Inferior parietal cortex (tissue), 1 donor: ENCODE data around the gene ARFIP1.

ENCODE experiments used
- DNase-seq: peaks from one replicate; pipeline ENCODE4 v3.0.0-alpha.2; 2016; ENCODE audit errors: extremely low spot score

Gene ARFIP1

DNA sequence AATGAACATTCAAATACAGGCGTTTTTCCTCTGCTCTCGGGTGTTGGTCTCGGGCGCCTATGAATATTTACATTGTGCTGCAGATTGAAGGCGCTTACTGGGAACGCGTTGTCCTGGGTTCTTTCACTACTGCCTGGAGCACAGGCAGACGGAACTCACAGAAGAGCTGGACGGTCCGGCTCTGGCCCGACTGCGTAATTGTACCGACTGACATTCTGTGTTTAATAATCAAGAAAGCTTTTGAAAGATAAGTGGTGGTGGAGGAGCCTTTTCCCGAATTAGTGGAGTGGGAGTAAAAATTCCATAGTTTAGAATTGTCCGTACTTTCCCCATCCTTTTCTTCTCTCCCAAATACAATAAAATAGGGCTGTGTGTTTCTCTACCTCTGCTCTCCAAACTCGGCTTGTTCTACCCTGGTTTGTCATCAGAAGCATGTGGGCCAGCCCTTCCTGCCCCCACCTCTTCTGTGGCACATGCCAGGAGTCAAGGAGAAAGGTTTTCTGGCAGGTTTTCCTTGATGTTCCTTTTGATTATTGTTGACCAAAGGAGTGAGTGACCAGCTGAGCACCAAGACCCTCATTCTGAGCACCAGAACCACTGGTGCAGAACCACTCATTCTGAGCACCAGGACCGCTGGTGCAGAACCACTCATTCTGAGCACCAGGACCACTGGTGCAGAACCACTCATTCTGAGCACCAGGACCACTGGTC lies 158.6 kb downstream of the ARFIP1 start:
- no peak for DNase-seq

DNA sequence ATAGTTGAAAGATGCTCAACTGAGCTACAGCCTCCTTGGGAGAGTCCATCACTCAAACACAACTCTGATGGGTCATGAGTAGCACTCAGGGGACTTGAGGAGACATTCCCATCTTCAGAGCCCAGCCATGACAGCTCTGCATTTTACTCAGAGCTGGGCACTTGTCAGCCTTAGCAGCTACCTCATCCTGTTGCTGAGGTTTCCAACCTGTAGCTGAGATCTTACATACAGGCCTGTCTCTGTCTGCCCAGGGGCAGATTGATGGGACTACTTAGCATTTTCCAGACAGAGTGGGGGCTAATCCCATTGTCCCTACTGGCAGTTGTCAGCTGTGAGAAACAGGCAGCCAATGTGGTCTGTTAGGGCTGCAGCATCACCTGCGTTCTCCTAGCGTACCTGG lies 159.9 kb downstream of the ARFIP1 start:
- DNase-seq = no peak

DNA sequence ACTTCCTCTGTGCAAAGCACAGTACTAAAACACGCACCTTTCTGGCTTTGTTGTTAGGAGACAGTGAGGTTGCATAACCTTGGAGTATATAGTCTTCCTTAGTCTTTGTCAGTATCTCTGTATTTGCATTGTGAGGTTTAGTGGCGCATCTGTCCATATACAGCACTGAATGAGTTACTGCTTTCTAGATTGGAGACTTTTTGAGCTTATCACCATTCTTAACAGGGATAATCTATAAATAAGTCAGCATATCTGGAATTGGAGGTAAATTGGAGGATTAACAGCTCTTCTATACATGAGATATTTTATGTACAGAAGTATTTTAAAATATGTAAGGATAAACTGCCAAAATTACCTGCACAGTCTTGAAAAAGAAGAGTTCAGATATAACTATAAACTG lies 160.7 kb downstream of the ARFIP1 start:
- no peak for DNase-seq

DNA sequence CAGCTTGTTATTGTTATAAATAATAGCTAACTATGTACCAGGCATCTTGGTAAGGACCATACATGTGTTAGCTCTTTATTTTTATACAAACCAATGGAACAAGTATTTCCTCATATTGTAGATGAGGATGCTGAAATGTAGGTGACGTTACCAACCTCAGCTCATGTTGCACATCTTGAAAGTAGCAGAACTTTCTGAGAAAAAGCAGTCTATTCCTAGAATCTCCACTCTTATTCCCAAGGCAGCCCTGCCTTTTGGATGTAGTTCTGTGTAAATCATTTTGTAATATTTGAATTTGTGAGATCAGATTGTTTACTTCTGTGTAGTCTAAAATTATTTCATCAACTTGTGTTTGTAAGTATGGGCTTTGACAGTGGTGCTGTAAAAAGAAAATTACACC lies 161.7 kb downstream of the ARFIP1 start:
- no peak for DNase-seq

DNA sequence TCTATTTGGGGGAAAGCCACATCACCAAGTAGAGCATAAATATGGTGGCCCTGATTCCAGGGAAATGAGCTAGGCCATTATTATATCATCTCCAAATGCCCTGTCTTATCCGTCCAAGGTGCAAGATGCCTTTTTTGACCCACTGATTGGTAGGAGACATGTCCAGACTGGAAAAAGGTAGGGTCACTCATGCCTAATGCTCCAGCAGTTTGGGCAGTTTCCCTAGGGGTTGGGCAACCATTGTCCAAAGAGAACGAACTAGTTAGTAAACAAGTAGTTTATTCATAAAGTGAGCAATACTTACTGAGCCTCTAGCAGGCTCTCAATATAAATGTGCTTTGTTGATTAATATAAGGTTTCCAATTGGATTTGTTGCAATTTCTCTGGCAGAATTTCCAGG lies 162.6 kb downstream of the ARFIP1 start:
- DNase-seq = no peak

DNA sequence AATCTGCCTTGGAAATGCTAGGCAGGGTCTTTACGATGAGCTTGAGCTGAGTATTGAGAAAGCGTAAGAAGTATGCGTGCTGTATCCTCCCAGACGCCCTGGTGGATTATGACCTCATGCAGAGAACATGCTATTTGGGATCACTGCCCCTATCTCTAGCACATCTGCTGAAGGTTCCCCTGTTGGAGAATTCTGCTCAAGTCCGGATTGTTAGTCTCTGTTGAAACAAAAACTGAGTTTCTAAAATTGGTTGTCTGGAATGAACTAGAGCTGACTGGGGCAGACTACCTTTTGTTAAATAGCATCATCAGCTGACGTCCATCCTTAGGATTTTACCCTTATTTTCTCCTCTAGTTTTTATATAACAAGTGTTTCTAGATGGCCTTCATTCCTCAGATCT lies 163.9 kb downstream of the ARFIP1 start:
- DNase-seq = no peak

DNA sequence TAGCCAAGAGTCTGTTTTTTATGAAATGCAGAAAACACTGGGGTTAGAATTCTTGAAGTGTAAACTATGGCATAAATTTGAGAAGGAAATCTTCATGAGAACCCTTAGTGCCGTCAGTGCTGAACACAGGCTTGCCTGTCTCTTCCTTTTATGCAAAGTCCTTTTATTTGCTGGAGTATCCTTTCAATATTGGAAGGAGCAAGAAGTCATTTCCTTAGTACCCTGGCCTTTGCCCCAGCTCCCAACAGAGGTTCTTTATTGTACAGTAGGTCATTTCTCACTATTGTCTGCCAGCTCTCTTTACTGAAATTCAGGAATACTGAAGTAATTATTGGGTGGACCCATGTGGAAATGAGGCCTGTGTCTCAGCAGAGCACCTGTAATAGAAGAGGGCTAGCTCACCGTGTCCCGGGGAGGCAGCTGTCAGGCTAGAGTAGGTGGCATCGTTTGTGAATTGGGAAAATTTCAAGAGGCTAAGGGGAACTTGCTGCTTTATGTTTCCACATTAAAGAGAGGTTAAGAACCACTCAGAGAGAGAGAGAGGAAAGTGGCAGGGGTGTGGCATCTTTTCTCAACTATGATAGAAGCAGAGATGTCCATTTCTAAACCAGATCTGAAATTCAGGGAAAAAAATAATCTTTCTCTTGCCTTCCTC lies 165.0 kb downstream of the ARFIP1 start:
- DNase-seq = no peak

DNA sequence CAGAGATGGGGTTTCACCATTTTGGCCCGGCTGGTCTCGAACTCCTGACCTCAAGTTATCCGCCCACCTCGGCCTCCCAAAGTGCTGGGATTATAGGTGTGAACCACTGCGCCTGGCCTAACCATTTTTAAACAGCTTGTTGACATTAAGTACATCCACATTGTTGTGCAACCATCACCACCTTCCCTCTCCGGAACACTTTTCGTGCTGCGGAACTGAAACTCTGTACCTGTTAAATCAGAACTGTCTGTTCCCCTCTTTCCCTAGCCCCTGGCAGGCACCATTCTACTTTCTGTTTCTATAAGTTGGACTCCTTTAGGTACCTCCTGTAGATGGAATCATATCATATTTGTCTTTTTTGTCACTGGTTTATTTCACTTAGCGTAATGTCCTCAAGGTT lies 165.9 kb downstream of the ARFIP1 start:
- DNase-seq = no peak

DNA sequence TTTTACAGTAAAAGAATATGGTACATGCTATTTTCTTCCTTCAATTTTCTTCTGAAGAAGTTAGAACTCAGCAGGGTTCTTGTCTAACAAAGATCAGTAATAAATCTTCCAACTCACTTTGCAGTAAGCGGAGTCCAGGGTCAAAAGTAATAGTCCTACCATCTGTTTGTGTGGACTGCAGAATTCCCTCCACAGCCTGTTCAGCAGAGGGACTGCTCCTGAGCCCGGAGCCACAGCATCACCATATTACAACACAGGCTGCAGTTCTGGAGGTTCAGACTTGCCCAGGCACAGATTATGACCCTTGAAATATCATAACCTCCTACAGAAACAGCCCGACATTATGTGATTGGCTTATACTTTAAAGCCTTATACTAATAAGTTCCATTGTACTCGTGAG lies 166.7 kb downstream of the ARFIP1 start:
- no peak for DNase-seq

DNA sequence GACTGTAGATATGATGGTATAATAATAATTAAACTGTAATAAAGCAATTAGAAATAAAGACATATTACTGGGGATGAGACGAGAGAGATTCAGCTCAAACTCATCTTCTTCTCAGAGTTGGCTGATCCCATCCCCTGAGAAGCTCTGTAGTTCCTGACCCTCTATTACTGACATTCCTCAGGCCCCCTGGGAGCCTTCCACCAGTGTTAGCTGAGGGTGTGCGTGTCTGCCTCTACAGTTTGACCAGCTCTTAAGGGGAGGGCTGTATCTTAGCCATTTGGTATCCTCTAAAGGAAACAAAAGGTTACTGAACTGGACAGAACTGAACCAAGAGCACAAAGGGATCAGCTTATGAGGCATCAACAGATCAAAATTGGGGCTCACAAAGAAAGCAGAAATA lies 167.6 kb downstream of the ARFIP1 start:
- no peak for DNase-seq

DNA sequence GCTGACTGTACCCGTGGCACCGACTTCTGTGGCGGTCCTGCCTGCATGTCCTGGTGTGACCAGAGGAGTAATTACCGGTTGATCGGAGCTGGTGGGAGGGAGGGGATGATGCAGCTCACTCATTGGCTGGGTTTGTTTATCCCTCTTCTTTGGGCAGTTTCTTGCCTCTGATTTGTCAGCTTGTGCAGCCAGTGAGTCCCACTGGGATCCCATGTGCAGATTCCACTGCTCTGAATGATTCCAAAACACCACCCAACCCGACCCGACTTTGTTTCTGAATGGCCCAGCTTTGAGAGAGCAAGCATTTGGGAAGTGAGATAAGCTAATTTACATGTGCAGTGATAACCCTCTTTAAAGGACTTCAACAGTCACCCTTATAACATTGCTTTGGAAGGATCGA lies 170.2 kb downstream of the ARFIP1 start:
- DNase-seq = no peak

DNA sequence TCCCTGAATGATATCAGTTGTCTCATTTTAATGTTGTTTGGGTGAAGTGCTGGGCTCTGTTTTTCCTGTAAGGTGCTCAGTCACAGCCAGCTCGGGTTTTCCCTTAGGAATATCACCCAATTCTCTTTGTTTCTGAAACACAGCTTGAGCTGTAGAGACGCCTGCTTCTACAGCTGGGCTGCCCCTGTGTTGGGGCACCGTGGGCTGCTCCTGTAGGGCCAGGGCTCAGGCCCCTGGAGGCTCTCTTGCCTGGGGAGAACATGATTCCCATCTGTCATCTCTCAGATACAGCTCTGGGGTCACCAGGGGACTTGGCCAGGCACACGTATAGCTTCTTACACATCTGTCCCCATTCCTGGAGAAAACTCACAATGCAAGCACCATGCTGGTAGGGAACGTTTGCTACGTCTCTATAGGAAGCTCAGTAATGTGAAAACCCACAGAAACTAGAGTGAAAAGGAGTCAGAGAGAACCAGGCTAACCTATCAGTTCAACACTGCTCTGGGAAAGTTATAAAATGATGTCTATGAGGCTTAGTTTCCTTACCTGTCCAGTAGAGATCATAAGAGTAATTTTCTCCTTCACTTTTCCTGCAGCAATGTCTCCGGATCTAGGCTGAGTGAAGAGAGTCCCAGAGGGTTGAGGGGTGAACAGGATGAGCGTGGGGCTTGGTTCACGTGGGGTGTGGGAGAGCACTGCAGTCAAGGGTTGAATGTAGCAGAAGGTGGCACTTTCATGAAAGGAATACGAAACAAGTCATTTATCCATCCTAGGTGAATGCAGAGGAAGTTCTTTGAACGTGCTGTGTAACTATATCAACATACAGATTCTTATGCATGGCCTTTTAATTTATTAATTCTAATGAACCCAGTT lies 170.9 kb downstream of the ARFIP1 start:
- DNase-seq = no peak

DNA sequence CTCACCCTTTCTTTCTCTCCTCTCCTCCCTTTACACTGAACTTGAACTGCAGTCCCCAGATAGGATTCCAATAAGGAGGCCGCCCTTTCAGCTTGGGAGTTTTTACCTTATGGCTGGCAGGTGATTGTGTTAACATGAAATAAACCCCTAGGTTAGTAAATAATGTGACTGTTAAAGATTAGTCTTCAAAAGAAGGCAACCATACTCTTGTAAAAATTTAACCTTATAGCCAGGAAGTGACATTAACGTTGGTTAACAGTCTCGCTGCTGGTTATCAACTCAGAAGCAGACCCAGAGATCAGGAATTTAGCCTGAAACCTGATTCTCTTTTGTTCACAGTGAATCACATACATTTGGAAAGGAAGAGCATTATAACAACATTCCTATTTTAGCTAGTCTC lies 171.6 kb downstream of the ARFIP1 start:
- DNase-seq = no peak

DNA sequence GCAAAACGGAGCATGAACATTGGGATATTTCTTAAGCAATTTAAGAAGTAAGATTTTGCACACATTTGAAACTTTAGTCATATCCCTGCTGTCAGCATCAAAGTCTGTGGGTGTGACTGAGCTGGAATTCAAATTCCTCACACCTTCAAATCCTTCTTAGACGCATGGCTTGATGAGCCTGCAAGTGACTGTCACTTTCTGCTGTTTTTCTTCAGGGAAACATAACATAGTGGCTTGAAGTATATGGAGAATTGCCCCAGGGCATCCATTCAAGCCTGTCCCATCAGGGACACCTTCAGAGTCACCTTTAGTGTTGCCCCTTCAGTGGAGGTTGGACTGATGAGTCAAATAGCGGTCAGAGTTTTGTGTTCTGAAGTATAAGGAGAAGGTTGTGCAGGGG lies 173.8 kb downstream of the ARFIP1 start:
- no peak for DNase-seq

DNA sequence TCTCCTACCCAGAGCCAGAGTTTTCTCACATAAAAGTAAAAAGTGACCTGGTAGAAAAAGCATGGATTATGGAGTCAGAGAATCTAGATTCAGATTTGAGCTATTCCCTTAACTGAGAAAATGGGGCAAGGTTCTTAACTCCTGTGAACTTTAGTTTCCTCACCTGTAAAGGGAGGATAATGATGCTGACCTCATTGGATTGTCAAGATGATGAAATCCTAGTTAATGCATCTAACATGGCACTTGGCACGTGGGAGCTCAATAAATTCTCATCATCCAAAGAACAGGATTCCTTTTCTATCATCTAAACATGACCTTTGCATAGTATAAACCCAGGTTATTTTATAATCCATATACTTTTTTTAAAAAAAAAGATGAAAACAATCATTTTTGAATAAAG lies 175.0 kb downstream of the ARFIP1 start:
- no peak for DNase-seq

DNA sequence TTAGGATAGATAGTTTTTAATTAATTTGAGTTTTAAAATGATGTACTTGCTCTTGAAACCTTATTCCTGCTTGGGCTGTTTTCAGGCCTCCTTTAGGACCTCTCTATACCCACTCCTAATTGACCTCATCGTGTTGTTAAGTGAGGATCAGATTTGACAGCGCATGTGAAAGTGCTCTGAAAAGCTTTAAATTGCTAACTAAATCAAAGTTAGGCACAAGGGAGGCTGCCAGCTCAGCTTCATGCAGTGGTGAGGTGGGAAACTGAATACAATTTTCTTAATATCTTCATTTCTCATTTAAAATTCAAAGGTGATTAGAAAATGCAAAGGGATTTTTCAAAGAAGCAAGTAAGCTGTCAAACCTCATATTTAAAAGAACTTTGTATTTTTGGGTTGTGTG lies 176.4 kb downstream of the ARFIP1 start:
- DNase-seq = no peak

DNA sequence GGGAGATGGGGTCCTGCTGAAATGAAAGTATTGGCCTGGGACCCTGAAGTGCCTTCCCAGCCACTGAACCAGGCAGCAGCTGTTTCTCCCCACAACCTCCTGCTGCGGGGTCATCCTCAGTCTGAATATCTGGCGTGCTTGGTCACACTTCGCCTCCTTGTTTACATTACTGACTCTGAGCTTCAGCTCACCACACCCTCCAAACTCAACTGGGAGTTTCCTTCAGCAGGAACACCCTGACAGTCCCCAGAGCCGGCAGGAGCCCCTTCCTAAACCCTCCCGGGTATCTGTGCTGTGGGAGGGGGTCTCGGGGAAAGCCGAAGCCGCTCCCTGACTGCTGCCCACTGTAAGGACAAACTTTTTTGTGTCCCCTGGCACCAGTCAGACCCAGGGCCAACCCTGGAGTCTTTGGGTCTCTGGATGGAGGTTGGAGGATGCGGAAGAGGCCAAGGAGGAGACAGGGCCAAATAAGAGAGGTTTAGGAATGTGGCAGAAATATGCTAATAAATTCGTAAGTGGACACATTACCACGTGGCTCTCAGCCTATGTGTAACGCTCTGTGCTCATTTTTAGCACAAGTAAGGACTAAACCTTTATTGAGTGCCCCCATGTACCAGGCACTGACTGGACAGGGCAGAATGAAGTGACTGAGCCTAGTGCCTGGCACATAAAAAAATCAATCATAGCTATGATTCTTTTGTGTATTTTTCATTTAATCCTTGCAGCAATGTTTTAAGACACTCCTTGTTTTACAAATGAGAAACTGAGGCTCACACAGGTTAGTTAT lies 177.1 kb downstream of the ARFIP1 start:
- DNase-seq = no peak

DNA sequence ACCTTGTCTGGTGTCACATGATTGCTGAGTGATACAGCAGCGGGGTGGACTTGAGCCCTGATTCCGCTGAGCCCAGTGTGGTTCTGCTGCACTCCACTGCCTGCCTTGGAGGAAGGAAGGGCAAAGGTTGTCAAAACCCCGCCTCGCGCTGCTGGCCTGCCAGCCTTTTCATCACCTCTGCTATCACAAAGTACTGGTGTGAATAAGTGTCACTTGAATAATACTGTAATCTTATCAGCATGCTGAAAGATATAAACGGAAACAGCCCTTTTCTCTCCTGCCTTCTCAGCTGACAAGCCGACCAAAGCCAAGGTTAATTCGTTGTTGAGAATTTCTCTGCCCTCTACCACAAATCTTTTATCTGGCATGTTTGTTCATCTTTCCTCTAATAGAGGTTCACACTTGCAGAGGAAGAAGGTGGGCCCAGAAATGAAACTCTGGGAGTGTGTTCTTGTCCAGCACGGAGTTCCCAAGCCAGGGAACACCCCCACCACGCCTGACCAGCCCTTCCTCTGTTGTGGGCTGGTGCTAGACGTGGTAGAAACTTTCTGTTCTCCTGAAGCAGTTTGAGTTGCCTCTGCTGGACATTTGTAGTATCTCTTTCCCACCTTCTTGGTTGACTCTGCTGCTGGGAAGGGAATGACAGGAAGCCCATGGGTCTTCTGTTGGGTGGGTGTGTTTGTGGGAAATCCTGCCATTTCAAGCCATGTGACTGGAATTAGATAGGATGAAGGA lies 177.8 kb downstream of the ARFIP1 start:
- no peak for DNase-seq

DNA sequence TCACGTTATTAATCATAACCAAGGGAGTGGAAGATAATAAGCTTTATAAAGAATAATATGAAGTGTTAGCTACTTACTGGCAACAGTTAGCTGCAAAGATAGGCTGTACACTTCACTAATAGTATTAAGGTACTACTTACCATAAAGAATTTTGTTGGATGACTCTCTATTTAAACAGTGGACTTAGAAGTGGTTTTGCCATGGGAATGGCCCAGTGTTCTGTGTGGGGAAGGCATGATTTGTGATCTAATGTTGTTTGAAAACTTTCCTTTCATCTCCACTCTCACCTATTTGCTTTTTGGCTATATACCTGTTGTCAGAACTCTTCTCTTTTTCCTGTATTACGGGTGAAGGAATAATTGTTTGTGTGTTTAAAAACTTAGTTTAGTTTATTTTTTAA lies 179.3 kb downstream of the ARFIP1 start:
- no peak for DNase-seq

DNA sequence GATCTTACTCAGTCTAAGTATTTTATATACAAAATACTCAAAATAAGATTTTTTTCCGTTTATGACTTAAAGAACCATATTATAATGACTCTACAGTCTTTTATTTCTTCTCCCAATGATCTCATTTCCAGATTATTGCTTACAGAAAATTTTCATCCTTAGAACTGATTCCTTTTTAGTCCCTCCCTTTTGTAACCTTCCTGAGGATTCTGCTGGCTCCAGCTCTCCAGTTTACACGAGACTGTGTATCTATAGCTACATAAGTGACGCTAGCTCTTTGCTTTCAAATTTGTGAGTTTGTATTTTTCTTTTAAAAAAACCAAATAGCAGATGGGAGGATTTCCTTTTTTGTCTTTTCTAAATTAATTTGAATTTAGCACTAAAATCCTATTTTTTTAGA lies 180.3 kb downstream of the ARFIP1 start:
- no peak for DNase-seq

DNA sequence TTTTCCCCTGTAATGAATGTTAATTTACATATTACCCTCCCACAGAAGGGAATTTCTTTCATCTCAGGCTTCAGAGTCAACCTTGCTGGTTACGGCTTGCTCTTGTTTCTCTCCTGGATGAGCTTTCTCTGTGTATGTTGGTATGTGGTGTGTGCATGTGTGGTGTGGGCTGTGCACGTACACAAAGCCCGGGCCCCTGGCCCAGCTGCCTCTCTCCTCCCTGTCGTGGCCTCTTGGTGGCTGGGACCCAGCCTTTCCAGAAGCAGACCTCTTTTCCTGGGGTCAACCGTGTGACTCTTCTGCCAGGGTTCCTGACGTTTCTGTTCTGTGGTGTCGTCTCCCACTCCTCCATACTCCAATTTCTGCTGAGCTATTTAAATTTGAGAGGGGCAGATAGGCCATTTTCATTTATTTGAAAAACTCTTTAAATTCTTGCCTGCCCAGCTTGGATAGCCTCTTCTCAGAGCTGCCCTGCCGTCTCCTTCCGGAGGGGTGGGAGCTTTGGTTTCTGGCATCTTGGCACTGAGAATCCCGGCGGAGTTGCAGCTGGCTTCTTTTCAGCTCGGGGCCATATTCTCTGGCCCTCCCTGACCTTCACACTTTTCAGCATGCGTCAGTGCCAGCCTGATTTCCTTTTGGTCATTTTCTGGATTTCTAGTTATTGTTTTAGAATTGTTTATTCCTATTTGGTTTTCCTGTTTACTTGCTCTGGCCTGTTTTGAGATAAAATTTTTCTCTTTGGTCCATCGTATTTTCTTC lies 181.4 kb downstream of the ARFIP1 start:
- DNase-seq = no peak
